Endothelial cell of umbilical vein (primary cell): Measurements from ENCODE around the gene HOXC12. TPM values are rescaled to one million over a fixed set of nuclear protein-coding genes. Genes with fewer than 3 reads are reported as not detected.

Experiments
- BruUV-seq: library from RNA; stranded (reverse); fragments of 400-500 nt; replicated peaks from 2 replicates; lab custom pipeline; 2021; lab: Mats Ljungman, UMichigan
- CTCF ChIA-PET: fragments of 300-600, 350-600 bp; sonication (Branson Sonifier 250); formaldehyde crosslinking; loops from one replicate; lab custom pipeline; 2021; ENCODE audit warnings: antibody characterized with exemption, inconsistent platforms; lab: Charles Lee
- POLR2A ChIA-PET: fragments of 300-600, 350-600 bp; sonication (Branson Sonifier 250); formaldehyde crosslinking; loops from one replicate; lab custom pipeline; 2021; ENCODE audit warnings: antibody characterized with exemption, inconsistent platforms; lab: Charles Lee
- DNase-seq: peaks from one replicate; pipeline ENCODE4 v3.0.0-alpha.2; 2011; ENCODE audit warnings: low read depth, low spot score
- FAIRE-seq: peaks from 2 replicates; lab custom pipeline; 2011; peaks lifted over from hg19 to GRCh38; lab: Jason Lieb, UNC
- H2AFZ ChIP-seq: 2 replicates; pipeline ENCODE4 v1.6.0; 2012; ENCODE audit warnings: low read depth, low read length, control low read depth, inconsistent platforms
- H3K27ac ChIP-seq: 2 replicates; pipeline ENCODE4 v1.5.1; 2011; ENCODE audit warnings: low read depth, mild to moderate bottlenecking, control low read depth, low read length, moderate library complexity; ENCODE audit not compliant: insufficient read depth
- H3K27me3 ChIP-seq, 2 experiments: 2 replicates each; pipeline versions ENCODE4 v1.6.0 to v1.6.1; 2011; ENCODE audit warnings: low read length in 2 of 2, mixed read lengths in 1 of 2; ENCODE audit not compliant: control insufficient read depth in 2 of 2, insufficient read depth in 2 of 2
- H3K36me3 ChIP-seq, 2 experiments: 2 replicates in 1 of 2; 3 replicates in 1 of 2; pipeline ENCODE4 v1.5.1; 2011; ENCODE audit warnings: low read length in 2 of 2, mild to moderate bottlenecking in 1 of 2, moderate library complexity in 1 of 2; ENCODE audit not compliant: control insufficient read depth in 2 of 2, insufficient read depth in 2 of 2; ENCODE audit errors: extremely low read depth in 1 of 2
- H3K4me1 ChIP-seq: 3 replicates; pipeline ENCODE4 v1.5.1; 2011; ENCODE audit warnings: mild to moderate bottlenecking, low read length; ENCODE audit not compliant: control insufficient read depth, insufficient read depth; ENCODE audit errors: extremely low read depth
- H3K4me2 ChIP-seq: 2 replicates; pipeline ENCODE4 v1.6.1; 2011; ENCODE audit warnings: low read length, control low read depth, mixed read lengths; ENCODE audit not compliant: insufficient read depth
- H3K4me3 ChIP-seq, 3 experiments: fragments of 200-600 bp in 1 of 3; sonication (generic), shearing (Covaris generic) in 1 of 3; replicated peaks in 1 of 3; 2 replicates each; pipeline ENCODE4 v1.5.1; 2011 to 2016; ENCODE audit warnings: control low read depth in 3 of 3, low read length in 3 of 3, mild to moderate bottlenecking in 2 of 3, inconsistent platforms in 1 of 3, low read depth in 1 of 3, moderate library complexity in 1 of 3; ENCODE audit not compliant: insufficient read depth in 1 of 3
- H3K79me2 ChIP-seq: 2 replicates; pipeline ENCODE4 v1.6.0; 2012; ENCODE audit warnings: low read length, inconsistent platforms; ENCODE audit not compliant: control insufficient read depth, insufficient read depth
- H3K9ac ChIP-seq: replicated peaks from 2 replicates; pipeline ENCODE3; 2011; ENCODE audit warnings: low read length, control low read depth; ENCODE audit not compliant: insufficient read depth; ENCODE audit errors: extremely low read depth
- H3K9me1 ChIP-seq: replicated peaks from 3 replicates; pipeline ENCODE4 v1.6.0; 2011; ENCODE audit warnings: mild to moderate bottlenecking, low read length; ENCODE audit not compliant: control insufficient read depth, insufficient read depth; ENCODE audit errors: extremely low read depth
- H3K9me3 ChIP-seq: replicated peaks from 2 replicates; pipeline ENCODE4 v1.5.1; 2012; ENCODE audit warnings: low read length, inconsistent platforms; ENCODE audit not compliant: control insufficient read depth, insufficient read depth
- H4K20me1 ChIP-seq: replicated peaks from 2 replicates; pipeline ENCODE3; 2011; ENCODE audit warnings: mild to moderate bottlenecking, low read length; ENCODE audit not compliant: control insufficient read depth, insufficient read depth; ENCODE audit errors: extremely low read depth
- CTCF ChIP-seq, 2 donors: IDR thresholded peaks; 1 replicate in 1 of 2; 2 replicates in 1 of 2; pipeline ENCODE4 v1.5.1; 2011; ENCODE audit warnings: low read length in 2 of 2, mild to moderate bottlenecking in 2 of 2, moderate library complexity in 2 of 2, control low read depth in 1 of 2, inconsistent platforms in 1 of 2, low read depth in 1 of 2; ENCODE audit not compliant: insufficient read depth in 1 of 2; ENCODE audit errors: extremely low read depth in 1 of 2
- EZH2 ChIP-seq: IDR thresholded peaks from 2 replicates; pipeline ENCODE4 v1.6.1; 2012; ENCODE audit warnings: borderline replicate concordance, low read depth, mild to moderate bottlenecking, moderate library complexity, low read length, inconsistent platforms; ENCODE audit not compliant: severe bottlenecking
- FOS ChIP-seq: IDR thresholded peaks from 2 replicates; pipeline ENCODE4 v1.6.1; 2011; ENCODE audit warnings: mild to moderate bottlenecking, low read length, moderate library complexity, borderline replicate concordance; ENCODE audit not compliant: insufficient read depth
- GATA2 ChIP-seq: IDR thresholded peaks from 2 replicates; pipeline ENCODE4 v1.7.0; 2011; ENCODE audit warnings: low read depth, mild to moderate bottlenecking, moderate library complexity, mixed read lengths, low read length; ENCODE audit not compliant: insufficient read length, insufficient read depth
- JUN ChIP-seq: IDR thresholded peaks from 2 replicates; pipeline ENCODE4 v1.6.1; 2011; ENCODE audit warnings: borderline replicate concordance, low read depth; ENCODE audit not compliant: insufficient read length, insufficient read depth
- MAX ChIP-seq: IDR thresholded peaks from 2 replicates; pipeline ENCODE4 v1.6.1; 2011; ENCODE audit not compliant: insufficient read depth, insufficient read length
- MYC ChIP-seq: IDR thresholded peaks from one replicate; pipeline ENCODE4 v1.6.1; 2011; ENCODE audit warnings: mild to moderate bottlenecking, low read depth, low read length
- POLR2A ChIP-seq: IDR thresholded peaks from 2 replicates; pipeline ENCODE4 v1.6.1; 2012; ENCODE audit warnings: low read depth, mild to moderate bottlenecking, control low read depth, low read length
- POLR2AphosphoS5 ChIP-seq: IDR thresholded peaks from 2 replicates; pipeline ENCODE4 v1.6.1; 2012; ENCODE audit warnings: low read depth, mild to moderate bottlenecking, control low read depth, low read length, moderate library complexity; ENCODE audit not compliant: insufficient read depth
- dilution Hi-C: fragments of 300-500 bp; cut with MboI; formaldehyde crosslinking; loops from one replicate; pipeline ENCODE4 v1.15.0; 2019; ENCODE audit warnings: low sequenced_read_pairs; ENCODE audit not compliant: extremely low pct_ligation_motif_present
- intact Hi-C: fragments of 100-400 bp; cut with micrococcal nuclease; formaldehyde crosslinking; loops from one replicate; pipeline ENCODE4 v1.10.0; 2022
- polyA plus RNA-seq, 4 experiments: library from polyadenylated mRNA; depleted of rRNA in 3 of 4; stranded (reverse) in 3 of 4; unstranded in 1 of 4; fragments of >200 nt; gene quantifications; 2 replicates each; pipeline versions ENCODE4 v1.2.1 to v1.2.3, GENCODE V29; 2011 to 2012; ENCODE audit warnings: missing spikeins in 1 of 4
- total RNA-seq: library from RNA; stranded (reverse); gene quantifications from 2 replicates; pipeline ENCODE4 v1.2.3, GENCODE V29; 2021

The HOXC12 gene
- total and polyA plus RNA-seq, 2 donors (not counting 3 experiments of a cell fraction or from before 2014, with no cell fraction given) = not detected

GRCh38 chr12:53907103-53907502 lies 47.6 kb upstream of the HOXC12 start:
- Histone ChIP-seq H4K20me1 (no peaks in the 10 kb centered on the region), H3K4me3 (no peak overlapping the region), H3K4me2 (no peak overlapping the region), H3K4me1 (no peaks in the 10 kb centered on the region), H2AFZ (no peak overlapping the region), H3K9me1 (no peaks in the 10 kb centered on the region), H3K9ac (no peak overlapping the region), H3K79me2 (no peaks in the 10 kb centered on the region), H3K27ac (no peak overlapping the region), H3K36me3 (no peaks in the 10 kb centered on the region), H3K9me3 (no peaks in the 10 kb centered on the region), H3K27me3 (peaks cover 5 to 12% of the 10 kb centered on the region in 2 experiments)
- no peak for FAIRE-seq
- CTCF ChIA-PET = no interaction called here
- dilution Hi-C loops = no loop called here
- POLR2A ChIA-PET = no interaction called here
- no TSS peak for BruUV-seq
- no peak for DNase-seq
- intact Hi-C loops = no loop called here
- TF ChIP-seq GATA2 = no peak
- no peak for TF ChIP-seq CTCF (IDR thresholded peaks at IDR 0.05; ENCODE audit: extremely low read depth in 1 of 2, insufficient read depth in 1 of 2, low read depth in 1 of 2, low read length in 2 of 2)
- no peak for TF ChIP-seq EZH2
- TF ChIP-seq MYC = no peak
- no peak for TF ChIP-seq POLR2A
- TF ChIP-seq JUN = no peak
- TF ChIP-seq POLR2AphosphoS5 = no peak
- TF ChIP-seq MAX = no peak
- no peak for TF ChIP-seq FOS
